HEK293 (cell line): Measurements from ENCODE around the gene SLC66A2.

Experiments used
- TF ChIP-seq, protein P1 (sequence below): fragments of 450-650 bp; formaldehyde crosslinking; IDR thresholded peaks from 2 replicates; pipeline ENCODE4 v1.5.1; 2016; ENCODE audit warnings: missing biosample characterization, missing genetic modification characterization
- TF ChIP-seq, protein P2 (sequence below): sonication (generic); formaldehyde crosslinking; IDR thresholded peaks from 2 replicates; pipeline ENCODE4 v1.8.1; 2022; ENCODE audit warnings: mild to moderate bottlenecking, moderate library complexity, missing genetic modification reagents

DNA sequence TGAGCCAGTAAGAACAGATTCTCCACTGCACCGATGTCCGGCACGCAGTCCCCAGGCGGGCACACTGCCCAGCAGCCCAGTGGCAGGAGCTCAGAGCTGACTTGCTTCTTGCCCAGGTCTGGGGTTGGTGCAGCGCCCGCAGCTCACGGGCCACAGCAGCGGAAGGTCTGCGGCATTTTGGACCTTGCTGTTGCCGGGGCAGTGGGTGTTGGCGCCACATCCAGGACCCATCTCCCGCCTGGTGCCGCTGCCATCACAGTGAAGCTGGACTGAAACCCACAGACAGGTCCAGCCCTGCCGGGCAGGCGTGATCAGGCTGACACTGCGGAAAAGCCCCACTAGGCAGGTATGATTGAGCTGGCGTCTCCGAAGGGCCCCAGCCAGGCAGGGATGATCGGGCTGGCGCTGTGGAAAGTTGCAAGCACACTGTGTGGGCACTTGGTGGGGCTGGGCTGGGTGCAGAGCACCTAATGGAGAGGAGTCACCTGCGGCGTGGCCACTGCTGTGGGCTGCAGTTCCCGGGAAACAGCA is 75.5 kb downstream of the SLC66A2 start:
- TF ChIP-seq, protein P1, sequence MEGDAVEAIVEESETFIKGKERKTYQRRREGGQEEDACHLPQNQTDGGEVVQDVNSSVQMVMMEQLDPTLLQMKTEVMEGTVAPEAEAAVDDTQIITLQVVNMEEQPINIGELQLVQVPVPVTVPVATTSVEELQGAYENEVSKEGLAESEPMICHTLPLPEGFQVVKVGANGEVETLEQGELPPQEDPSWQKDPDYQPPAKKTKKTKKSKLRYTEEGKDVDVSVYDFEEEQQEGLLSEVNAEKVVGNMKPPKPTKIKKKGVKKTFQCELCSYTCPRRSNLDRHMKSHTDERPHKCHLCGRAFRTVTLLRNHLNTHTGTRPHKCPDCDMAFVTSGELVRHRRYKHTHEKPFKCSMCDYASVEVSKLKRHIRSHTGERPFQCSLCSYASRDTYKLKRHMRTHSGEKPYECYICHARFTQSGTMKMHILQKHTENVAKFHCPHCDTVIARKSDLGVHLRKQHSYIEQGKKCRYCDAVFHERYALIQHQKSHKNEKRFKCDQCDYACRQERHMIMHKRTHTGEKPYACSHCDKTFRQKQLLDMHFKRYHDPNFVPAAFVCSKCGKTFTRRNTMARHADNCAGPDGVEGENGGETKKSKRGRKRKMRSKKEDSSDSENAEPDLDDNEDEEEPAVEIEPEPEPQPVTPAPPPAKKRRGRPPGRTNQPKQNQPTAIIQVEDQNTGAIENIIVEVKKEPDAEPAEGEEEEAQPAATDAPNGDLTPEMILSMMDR (tag by site-specific recombination), result no peak
- TF ChIP-seq, protein P2, sequence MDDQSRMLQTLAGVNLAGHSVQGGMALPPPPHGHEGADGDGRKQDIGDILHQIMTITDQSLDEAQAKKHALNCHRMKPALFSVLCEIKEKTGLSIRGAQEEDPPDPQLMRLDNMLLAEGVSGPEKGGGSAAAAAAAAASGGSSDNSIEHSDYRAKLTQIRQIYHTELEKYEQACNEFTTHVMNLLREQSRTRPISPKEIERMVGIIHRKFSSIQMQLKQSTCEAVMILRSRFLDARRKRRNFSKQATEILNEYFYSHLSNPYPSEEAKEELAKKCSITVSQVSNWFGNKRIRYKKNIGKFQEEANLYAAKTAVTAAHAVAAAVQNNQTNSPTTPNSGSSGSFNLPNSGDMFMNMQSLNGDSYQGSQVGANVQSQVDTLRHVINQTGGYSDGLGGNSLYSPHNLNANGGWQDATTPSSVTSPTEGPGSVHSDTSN (CRISPR knock-in tag), result no peak
